Measurements from ENCODE around the gene FMN1.

Gene FMN1

GRCh38 chr15:32942401-32942841, 252.1 kb downstream of the FMN1 start:
- TF ChIP-seq RAD21 (IDR thresholded peaks at IDR 0.05; ENCODE audit: low read depth): no peak
- TF ChIP-seq TAF1 (IDR thresholded peaks at IDR 0.05; ENCODE audit: low read depth): no peak
- no peak for TF ChIP-seq EP300 (IDR thresholded peaks at IDR 0.05; ENCODE audit: borderline replicate concordance)
- no peak for TF ChIP-seq FOXM1 (IDR thresholded peaks at IDR 0.05; ENCODE audit: borderline replicate concordance, low read depth)
- TF ChIP-seq REST (IDR thresholded peaks at IDR 0.05; ENCODE audit: low read depth): no peak
- no peak for TF ChIP-seq CEBPB (IDR thresholded peaks at IDR 0.05)
- no peak for TF ChIP-seq EGR1 (IDR thresholded peaks at IDR 0.05)
- TF ChIP-seq TCF12 (IDR thresholded peaks at IDR 0.05; ENCODE audit: low read depth): no peak
- no peak for TF ChIP-seq USF1 (IDR thresholded peaks at IDR 0.05)
- no peak for TF ChIP-seq YY1 (IDR thresholded peaks at IDR 0.05; ENCODE audit: low read depth)
- TF ChIP-seq ZBTB7A (IDR thresholded peaks at IDR 0.05; ENCODE audit: low read depth): no peak
- TF ChIP-seq CREB1 (IDR thresholded peaks at IDR 0.05; ENCODE audit: low read depth): no peak
- TF ChIP-seq MAX (IDR thresholded peaks at IDR 0.05): no peak

GRCh38 chr15:32941823-32942222, 252.7 kb downstream of the FMN1 start:
- no peak for TF ChIP-seq FOXM1 (IDR thresholded peaks at IDR 0.05; ENCODE audit: borderline replicate concordance, low read depth)
- no peak for TF ChIP-seq CEBPB (IDR thresholded peaks at IDR 0.05)
- TF ChIP-seq MAX (IDR thresholded peaks at IDR 0.05): no peak
- no peak for TF ChIP-seq REST (IDR thresholded peaks at IDR 0.05; ENCODE audit: low read depth)
- TF ChIP-seq YY1 (IDR thresholded peaks at IDR 0.05; ENCODE audit: low read depth): no peak

- no peak for TF ChIP-seq TEAD4 (IDR thresholded peaks at IDR 0.05)
- TF ChIP-seq TAF1 (IDR thresholded peaks at IDR 0.05; ENCODE audit: low read depth): no peak
- no peak for TF ChIP-seq TCF12 (IDR thresholded peaks at IDR 0.05; ENCODE audit: low read depth)
- no peak for TF ChIP-seq YY1 (IDR thresholded peaks at IDR 0.05; ENCODE audit: low read depth)
- no peak for TF ChIP-seq CEBPB (IDR thresholded peaks at IDR 0.05)
- TF ChIP-seq RAD21 (IDR thresholded peaks at IDR 0.05; ENCODE audit: low read depth): no peak
- no peak for TF ChIP-seq EP300 (IDR thresholded peaks at IDR 0.05; ENCODE audit: borderline replicate concordance)
- TF ChIP-seq MAX (IDR thresholded peaks at IDR 0.05): no peak
- TF ChIP-seq REST (IDR thresholded peaks at IDR 0.05; ENCODE audit: low read depth): no peak
- no peak for TF ChIP-seq EGR1 (IDR thresholded peaks at IDR 0.05)
- no peak for TF ChIP-seq ZBTB7A (IDR thresholded peaks at IDR 0.05; ENCODE audit: low read depth)
- no peak for TF ChIP-seq USF1 (IDR thresholded peaks at IDR 0.05)
These were observed 257.5 kb downstream of the FMN1 start for GRCh38 chr15:32936976-32937375.

GRCh38 chr15:32936283-32936918, 258.1 kb downstream of the FMN1 start:
- no peak for TF ChIP-seq CEBPB (IDR thresholded peaks at IDR 0.05)
- TF ChIP-seq USF1 (IDR thresholded peaks at IDR 0.05): no peak
- no peak for TF ChIP-seq TCF12 (IDR thresholded peaks at IDR 0.05; ENCODE audit: low read depth)
- TF ChIP-seq RAD21 (IDR thresholded peaks at IDR 0.05; ENCODE audit: low read depth): peak; percentile 55

Measured in Ishikawa (cell line).